HepG2 (cell line): Measurements from ENCODE around the gene USP5. TPM values are rescaled to one million over a fixed set of nuclear protein-coding genes. Genes with fewer than 3 reads are reported as not detected.

Experiments used
- GPBP1L1 ChIP-seq: sonication (generic); formaldehyde crosslinking; IDR thresholded peaks from 2 replicates; pipeline ENCODE4 v1.5.0; 2020; ENCODE audit warnings: mild to moderate bottlenecking, missing genetic modification reagents
- KDM2A ChIP-seq: sonication (generic); formaldehyde crosslinking; IDR thresholded peaks from 2 replicates; pipeline ENCODE4 v1.4.0; 2020; ENCODE audit warnings: low read depth, missing genetic modification reagents, borderline replicate concordance
- POGZ ChIP-seq: sonication (generic); formaldehyde crosslinking; IDR thresholded peaks from 2 replicates; pipeline ENCODE4 v1.4.0; 2020; ENCODE audit warnings: mild to moderate bottlenecking, missing genetic modification reagents
- RXRA ChIP-seq: sonication (generic); formaldehyde crosslinking; IDR thresholded peaks from 2 replicates; pipeline ENCODE4 v1.5.1; 2020; ENCODE audit warnings: missing genetic modification reagents
- SPEN ChIP-seq: sonication (generic); formaldehyde crosslinking; IDR thresholded peaks from 2 replicates; pipeline ENCODE4 v1.5.1; 2020; ENCODE audit warnings: low read depth, mild to moderate bottlenecking, missing genetic modification reagents
- SRSF4 ChIP-seq: fragments of 200-400 bp; formaldehyde crosslinking; IDR thresholded peaks from one replicate; pipeline ENCODE4 v1.6.1; 2018; ENCODE audit warnings: mild to moderate bottlenecking, low read depth, low read length, moderate library complexity; ENCODE audit not compliant: poor library complexity, severe bottlenecking
- STAG1 ChIP-seq: sonication (generic); formaldehyde crosslinking; IDR thresholded peaks from 2 replicates; pipeline ENCODE4 v1.4.0; 2020; ENCODE audit warnings: missing genetic modification reagents
- ZBTB7A ChIP-seq: sonication (generic); formaldehyde crosslinking; IDR thresholded peaks from 2 replicates; pipeline ENCODE4 v1.8.0; 2022; ENCODE audit warnings: mild to moderate bottlenecking, missing genetic modification reagents
- ZKSCAN8 ChIP-seq: IDR thresholded peaks from 2 replicates; pipeline ENCODE4 v1.6.1; 2016; ENCODE audit warnings: borderline replicate concordance, missing genetic modification reagents, missing compliant biosample characterization
- ZNF124 ChIP-seq: sonication (generic); formaldehyde crosslinking; IDR thresholded peaks from 2 replicates; pipeline ENCODE4 v1.4.0; 2020; ENCODE audit warnings: missing genetic modification reagents
- ZNF142 ChIP-seq: sonication (generic); formaldehyde crosslinking; IDR thresholded peaks from 2 replicates; pipeline ENCODE4 v1.4.0; 2020; ENCODE audit warnings: missing genetic modification reagents
- ZNF318 ChIP-seq: sonication (generic); formaldehyde crosslinking; IDR thresholded peaks from 2 replicates; pipeline ENCODE4 v1.4.0; 2020; ENCODE audit warnings: mild to moderate bottlenecking, missing genetic modification reagents
- ZNF678 ChIP-seq: sonication (generic); formaldehyde crosslinking; IDR thresholded peaks from 2 replicates; pipeline ENCODE4 v1.4.0; 2020; ENCODE audit warnings: mild to moderate bottlenecking, missing genetic modification reagents
- polyA plus RNA-seq, 8 experiments: library from polyadenylated mRNA; depleted of rRNA in 3 of 8; stranded (reverse) in 7 of 8; unstranded in 1 of 8; fragments of >200 nt; fragmentation: Illumina TruSeq in 4 of 8; extraction: Trizol in 4 of 8; gene quantifications; 2 replicates each; pipeline versions ENCODE4 v1.2.1 to v1.2.3, GENCODE V29; 2011 to 2016; ENCODE audit warnings: low read depth in 4 of 8, missing spikeins in 1 of 8, mixed read lengths in 1 of 8; ENCODE audit not compliant: insufficient read depth in 1 of 8
- total RNA-seq, 5 experiments: library from RNA; depleted of rRNA; stranded (reverse); fragments of >200 nt; fragmentation: Illumina TruSeq; extraction: Trizol; gene quantifications; 2 replicates each; pipeline ENCODE4 v1.2.3, GENCODE V29; 2016; ENCODE audit warnings: low read depth in 1 of 5

USP5 gene
- total and polyA plus RNA-seq, 2 of the 13 experiments (the other 11 are each of a cell fraction or from before 2014, with no cell fraction given), result 39.6 to 56.0 TPM

- TF ChIP-seq ZKSCAN8 (CRISPR knock-in tag), result no peak; the same call in 1 of the 2 replicates
- no peak for TF ChIP-seq GPBP1L1
- TF ChIP-seq ZBTB7A (CRISPR knock-in tag), result no peak
- no peak for TF ChIP-seq STAG1 (CRISPR knock-in tag)
- peak; percentile 6; the same call in 1 of the 2 replicates for TF ChIP-seq KDM2A
- peak; percentile 33; the same call in 1 of the 2 replicates for TF ChIP-seq POGZ (CRISPR knock-in tag)
- no peak for TF ChIP-seq ZNF678 (CRISPR knock-in tag)
- TF ChIP-seq RXRA (CRISPR knock-in tag), result peak; percentile 39
- TF ChIP-seq ZNF142, result no peak
- TF ChIP-seq SRSF4, result no peak
- no peak; the same call in 1 of the 2 replicates for TF ChIP-seq ZNF124 (CRISPR knock-in tag)
- no peak for TF ChIP-seq ZNF318 (CRISPR knock-in tag)
- TF ChIP-seq SPEN (CRISPR knock-in tag), result peak; percentile 69; the same call in 1 of the 2 replicates
Observed at GRCh38 chr12:6851921-6852650, at the start of gene USP5 (continued).
